GM23338 (cell line): ENCODE measurements around the gene SLC6A11. TPM values are rescaled to one million over a fixed set of nuclear protein-coding genes. Genes with fewer than 3 reads are reported as not detected.

Source experiments
- ATAC-seq: fragments of 200-7000 bp; cut with Tn5 transposase; 3 replicates; pipeline ENCODE4 v1.9.1; 2020
- DNase-seq: peaks from one replicate; pipeline ENCODE4 v3.0.0-alpha.2; 2015; ENCODE audit warnings: low spot score
- H2AFZ ChIP-seq: fragments of 200-600 bp; sonication (generic); 2 replicates; pipeline ENCODE4 v1.8.0; 2016; ENCODE audit warnings: antibody characterized with exemption, mild to moderate bottlenecking, moderate library complexity
- H3F3A ChIP-seq: fragments of 200-600 bp; sonication (generic); replicated peaks from 2 replicates; pipeline ENCODE4 v1.8.0; 2017; ENCODE audit warnings: antibody characterized with exemption, mixed run types, low read depth
- H3K27ac ChIP-seq: fragments of 200-600 bp; sonication (generic); 2 replicates; pipeline ENCODE4 v1.6.1; 2016; ENCODE audit warnings: low read depth
- H3K27me3 ChIP-seq: fragments of 200-600 bp; sonication (generic); 2 replicates; pipeline ENCODE4 v1.8.0; 2016; ENCODE audit warnings: mild to moderate bottlenecking, mixed run types, moderate library complexity; ENCODE audit not compliant: insufficient read depth
- H3K36me3 ChIP-seq: fragments of 200-600 bp; sonication (generic); 2 replicates; pipeline ENCODE4 v1.8.0; 2016; ENCODE audit warnings: mild to moderate bottlenecking; ENCODE audit not compliant: insufficient read depth
- H3K4me1 ChIP-seq: fragments of 200-600 bp; sonication (generic); 2 replicates; pipeline ENCODE4 v1.8.0; 2016; ENCODE audit warnings: mild to moderate bottlenecking, moderate library complexity; ENCODE audit not compliant: insufficient read depth
- H3K4me2 ChIP-seq: fragments of 200-600 bp; sonication (generic); 2 replicates; pipeline ENCODE4 v1.7.1; 2017; ENCODE audit warnings: mixed run types
- H3K4me3 ChIP-seq: fragments of 200-600 bp; sonication (generic); 2 replicates; pipeline ENCODE4 v1.6.1; 2016; ENCODE audit warnings: mixed run types
- H3K79me2 ChIP-seq: fragments of 200-600 bp; sonication (generic); replicated peaks from 2 replicates; pipeline ENCODE4 v1.8.0; 2017; ENCODE audit warnings: mild to moderate bottlenecking; ENCODE audit not compliant: insufficient read depth
- H3K9me2 ChIP-seq: fragments of 200-600 bp; sonication (generic); 2 replicates; pipeline ENCODE4 v1.8.0; 2017; ENCODE audit not compliant: insufficient read depth
- H4K20me1 ChIP-seq: fragments of 200-600 bp; sonication (generic); replicated peaks from 2 replicates; pipeline ENCODE4 v1.8.0; 2017; ENCODE audit warnings: mild to moderate bottlenecking; ENCODE audit not compliant: insufficient read depth
- H3K27ac Mint-ChIP-seq: 2 replicates; pipeline ENCODE4 v1.8.0; 2020; ENCODE audit warnings: inconsistent platforms, mild to moderate bottlenecking, moderate library complexity, mixed read lengths
- H3K27me3 Mint-ChIP-seq: 3 replicates; pipeline ENCODE4 v1.8.0; 2022; ENCODE audit warnings: low read depth, mild to moderate bottlenecking, moderate library complexity, mixed read lengths, inconsistent platforms; ENCODE audit not compliant: insufficient read depth, poor library complexity
- H3K36me3 Mint-ChIP-seq: 3 replicates; pipeline ENCODE4 v1.8.0; 2021; ENCODE audit warnings: low read depth, mild to moderate bottlenecking, inconsistent platforms, moderate library complexity, mixed read lengths
- H3K4me1 Mint-ChIP-seq: 3 replicates; pipeline ENCODE4 v1.8.0; 2020; ENCODE audit warnings: mild to moderate bottlenecking, inconsistent platforms, mixed read lengths
- H3K4me3 Mint-ChIP-seq: 3 replicates; pipeline ENCODE4 v1.8.0; 2021; ENCODE audit warnings: moderate library complexity, mild to moderate bottlenecking, inconsistent platforms, mixed read lengths
- H3K9me3 Mint-ChIP-seq: 3 replicates; pipeline ENCODE4 v1.8.0; 2020; ENCODE audit warnings: moderate library complexity, mild to moderate bottlenecking, inconsistent platforms, mixed read lengths
- CREB1 ChIP-seq: fragments of 250-450 bp; sonication (Bioruptor Pico); IDR thresholded peaks from 2 replicates; pipeline ENCODE4 v1.5.0; 2020; ENCODE audit warnings: low read depth, mild to moderate bottlenecking, moderate library complexity
- EZH2 ChIP-seq: fragments of 200-600 bp; sonication (generic); IDR thresholded peaks from one replicate; pipeline ENCODE4 v1.8.0; 2017; ENCODE audit warnings: antibody characterized with exemption, mild to moderate bottlenecking, low read depth; ENCODE audit not compliant: unreplicated experiment
- EZH2phosphoT487 ChIP-seq: fragments of 200-600 bp; sonication (generic); IDR thresholded peaks from one replicate; pipeline ENCODE4 v1.8.1; 2018; ENCODE audit warnings: antibody characterized with exemption; ENCODE audit not compliant: unreplicated experiment
- JUNB ChIP-seq: IDR thresholded peaks from one replicate; pipeline ENCODE4 v1.6.1; 2016; ENCODE audit warnings: antibody characterized with exemption; ENCODE audit not compliant: unreplicated experiment
- NANOG ChIP-seq: IDR thresholded peaks from 2 replicates; pipeline ENCODE4 v1.6.1; 2016; ENCODE audit warnings: antibody characterized with exemption, borderline replicate concordance
- POLR2AphosphoS5 ChIP-seq: IDR thresholded peaks from 2 replicates; pipeline ENCODE4 v1.6.1; 2016; ENCODE audit warnings: antibody characterized with exemption, low read depth
- STAT1 ChIP-seq: IDR thresholded peaks from one replicate; pipeline ENCODE4 v1.6.1; 2016; ENCODE audit warnings: antibody characterized with exemption; ENCODE audit not compliant: unreplicated experiment
- ZNF114 ChIP-seq: fragments of 250-450 bp; sonication (Bioruptor Pico); IDR thresholded peaks from 2 replicates; pipeline ENCODE4 v1.5.0; 2020; ENCODE audit warnings: mild to moderate bottlenecking, moderate library complexity
- ZNF331 ChIP-seq: fragments of 250-450 bp; sonication (Bioruptor Pico); IDR thresholded peaks from 2 replicates; pipeline ENCODE4 v1.5.0; 2020; ENCODE audit warnings: low read depth, mild to moderate bottlenecking, moderate library complexity
- polyA plus RNA-seq: library from polyadenylated mRNA; unstranded; fragments of >200 nt; fragmentation: Nextera tagmentation; extraction: Ambion mirVana; gene quantifications from 2 replicates; pipeline ENCODE4 v1.2.1, GENCODE V29; 2016
- total RNA-seq: library from RNA; depleted of rRNA; stranded (reverse); fragments of >200 nt; shearing (Covaris generic); gene quantifications from 2 replicates; pipeline ENCODE4 v1.2.3, GENCODE V29; 2014
- TF ChIP-seq, protein P1 (sequence below): fragments of 250-450 bp; sonication (Bioruptor Pico); IDR thresholded peaks from 2 replicates; pipeline ENCODE4 v1.5.0; 2020; ENCODE audit warnings: mild to moderate bottlenecking, moderate library complexity

Gene SLC6A11
- total and polyA plus RNA-seq, 2 experiments from 2014 or later = 0.47 to 1.1 TPM

DNA sequence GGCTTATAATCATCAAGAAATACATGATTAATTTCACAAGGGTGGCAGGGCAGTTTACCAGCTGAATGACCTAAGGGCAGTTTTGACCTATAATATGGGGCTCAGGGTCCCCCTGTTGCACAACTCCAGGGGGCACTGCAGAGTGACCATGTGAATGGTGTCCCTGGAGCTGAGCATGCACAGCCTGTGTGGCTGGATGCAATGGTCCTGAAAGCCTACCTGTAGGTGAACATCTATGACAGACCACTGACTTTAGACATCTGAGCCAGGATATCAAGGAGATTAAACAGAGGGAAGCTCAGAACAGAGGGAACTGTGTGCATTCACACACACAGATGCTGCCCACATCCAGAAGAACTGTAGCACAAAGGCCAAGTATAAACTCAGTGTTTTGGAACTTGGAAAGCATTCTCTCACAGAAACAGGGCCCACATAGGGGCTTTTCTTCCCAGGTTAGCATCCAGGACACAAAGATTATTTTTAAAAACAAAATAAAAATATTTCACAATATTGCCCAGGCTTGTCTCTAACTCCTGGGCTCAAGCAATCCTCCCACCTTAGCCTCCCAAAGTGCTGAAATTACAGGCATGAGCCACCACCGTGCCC lies 7.8 kb upstream of the SLC6A11 start (continued):
- TF ChIP-seq, protein P1, sequence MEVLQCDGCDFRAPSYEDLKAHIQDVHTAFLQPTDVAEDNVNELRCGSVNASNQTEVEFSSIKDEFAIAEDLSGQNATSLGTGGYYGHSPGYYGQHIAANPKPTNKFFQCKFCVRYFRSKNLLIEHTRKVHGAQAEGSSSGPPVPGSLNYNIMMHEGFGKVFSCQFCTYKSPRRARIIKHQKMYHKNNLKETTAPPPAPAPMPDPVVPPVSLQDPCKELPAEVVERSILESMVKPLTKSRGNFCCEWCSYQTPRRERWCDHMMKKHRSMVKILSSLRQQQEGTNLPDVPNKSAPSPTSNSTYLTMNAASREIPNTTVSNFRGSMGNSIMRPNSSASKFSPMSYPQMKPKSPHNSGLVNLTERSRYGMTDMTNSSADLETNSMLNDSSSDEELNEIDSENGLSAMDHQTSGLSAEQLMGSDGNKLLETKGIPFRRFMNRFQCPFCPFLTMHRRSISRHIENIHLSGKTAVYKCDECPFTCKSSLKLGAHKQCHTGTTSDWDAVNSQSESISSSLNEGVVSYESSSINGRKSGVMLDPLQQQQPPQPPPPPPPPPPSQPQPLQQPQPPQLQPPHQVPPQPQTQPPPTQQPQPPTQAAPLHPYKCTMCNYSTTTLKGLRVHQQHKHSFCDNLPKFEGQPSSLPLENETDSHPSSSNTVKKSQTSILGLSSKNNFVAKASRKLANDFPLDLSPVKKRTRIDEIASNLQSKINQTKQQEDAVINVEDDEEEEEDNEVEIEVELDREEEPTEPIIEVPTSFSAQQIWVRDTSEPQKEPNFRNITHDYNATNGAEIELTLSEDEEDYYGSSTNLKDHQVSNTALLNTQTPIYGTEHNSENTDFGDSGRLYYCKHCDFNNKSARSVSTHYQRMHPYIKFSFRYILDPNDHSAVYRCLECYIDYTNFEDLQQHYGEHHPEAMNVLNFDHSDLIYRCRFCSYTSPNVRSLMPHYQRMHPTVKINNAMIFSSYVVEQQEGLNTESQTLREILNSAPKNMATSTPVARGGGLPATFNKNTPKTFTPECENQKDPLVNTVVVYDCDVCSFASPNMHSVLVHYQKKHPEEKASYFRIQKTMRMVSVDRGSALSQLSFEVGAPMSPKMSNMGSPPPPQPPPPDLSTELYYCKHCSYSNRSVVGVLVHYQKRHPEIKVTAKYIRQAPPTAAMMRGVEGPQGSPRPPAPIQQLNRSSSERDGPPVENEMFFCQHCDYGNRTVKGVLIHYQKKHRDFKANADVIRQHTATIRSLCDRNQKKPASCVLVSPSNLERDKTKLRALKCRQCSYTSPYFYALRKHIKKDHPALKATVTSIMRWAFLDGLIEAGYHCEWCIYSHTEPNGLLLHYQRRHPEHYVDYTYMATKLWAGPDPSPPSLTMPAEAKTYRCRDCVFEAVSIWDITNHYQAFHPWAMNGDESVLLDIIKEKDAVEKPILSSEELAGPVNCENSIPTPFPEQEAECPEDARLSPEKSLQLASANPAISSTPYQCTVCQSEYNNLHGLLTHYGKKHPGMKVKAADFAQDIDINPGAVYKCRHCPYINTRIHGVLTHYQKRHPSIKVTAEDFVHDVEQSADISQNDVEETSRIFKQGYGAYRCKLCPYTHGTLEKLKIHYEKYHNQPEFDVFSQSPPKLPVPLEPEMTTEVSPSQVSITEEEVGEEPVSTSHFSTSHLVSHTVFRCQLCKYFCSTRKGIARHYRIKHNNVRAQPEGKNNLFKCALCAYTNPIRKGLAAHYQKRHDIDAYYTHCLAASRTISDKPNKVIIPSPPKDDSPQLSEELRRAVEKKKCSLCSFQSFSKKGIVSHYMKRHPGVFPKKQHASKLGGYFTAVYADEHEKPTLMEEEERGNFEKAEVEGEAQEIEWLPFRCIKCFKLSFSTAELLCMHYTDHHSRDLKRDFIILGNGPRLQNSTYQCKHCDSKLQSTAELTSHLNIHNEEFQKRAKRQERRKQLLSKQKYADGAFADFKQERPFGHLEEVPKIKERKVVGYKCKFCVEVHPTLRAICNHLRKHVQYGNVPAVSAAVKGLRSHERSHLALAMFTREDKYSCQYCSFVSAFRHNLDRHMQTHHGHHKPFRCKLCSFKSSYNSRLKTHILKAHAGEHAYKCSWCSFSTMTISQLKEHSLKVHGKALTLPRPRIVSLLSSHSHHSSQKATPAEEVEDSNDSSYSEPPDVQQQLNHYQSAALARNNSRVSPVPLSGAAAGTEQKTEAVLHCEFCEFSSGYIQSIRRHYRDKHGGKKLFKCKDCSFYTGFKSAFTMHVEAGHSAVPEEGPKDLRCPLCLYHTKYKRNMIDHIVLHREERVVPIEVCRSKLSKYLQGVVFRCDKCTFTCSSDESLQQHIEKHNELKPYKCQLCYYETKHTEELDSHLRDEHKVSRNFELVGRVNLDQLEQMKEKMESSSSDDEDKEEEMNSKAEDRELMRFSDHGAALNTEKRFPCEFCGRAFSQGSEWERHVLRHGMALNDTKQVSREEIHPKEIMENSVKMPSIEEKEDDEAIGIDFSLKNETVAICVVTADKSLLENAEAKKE = no peak
- TF ChIP-seq EZH2phosphoT487 (no peak), CREB1 (no peak), STAT1 (no peak), ZNF114 (CRISPR knock-in tag) (no peak)

DNA sequence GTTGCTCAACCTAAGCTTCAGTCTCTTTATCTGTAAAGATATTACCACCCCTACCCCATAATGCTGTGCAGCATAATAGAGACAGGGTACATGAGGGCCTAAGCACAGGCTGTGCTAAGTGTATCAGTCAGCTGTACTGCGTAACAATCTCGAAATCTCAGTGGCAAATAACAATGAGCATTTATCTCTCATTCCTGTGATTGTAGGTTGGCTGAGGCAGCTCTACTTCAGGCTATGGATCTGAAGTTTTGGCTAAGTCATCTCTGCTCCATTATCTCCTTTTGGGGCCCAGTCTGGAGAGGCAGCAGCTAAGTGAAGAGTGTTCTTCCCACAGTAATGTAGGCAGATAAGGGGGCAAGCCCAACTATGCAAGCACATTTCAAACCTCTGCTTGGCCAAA lies 7.1 kb upstream of the SLC6A11 start:
- Histone ChIP-seq H3K36me3 (no peaks in the 10 kb centered on the region), H3K9me2 (no peaks in the 10 kb centered on the region), H3F3A (no peaks in the 10 kb centered on the region), H4K20me1 (no peaks in the 10 kb centered on the region), H3K27me3 (no peaks in the 10 kb centered on the region), H2AFZ (no peak overlapping the region), H3K4me1 (no peaks in the 10 kb centered on the region), H3K79me2 (no peaks in the 10 kb centered on the region), H3K4me2 (no peak overlapping the region), H3K4me3 (no peak overlapping the region), H3K27ac (no peak overlapping the region)
- Mint-ChIP-seq H3K4me1 (no peaks in the 10 kb centered on the region), H3K4me3 (no peak overlapping the region), H3K27ac (no peak overlapping the region), H3K36me3 (no peaks in the 10 kb centered on the region), H3K9me3 (no peaks in the 10 kb centered on the region), H3K27me3 (peaks cover 9% of the 10 kb centered on the region)
- ATAC-seq (no peak), DNase-seq (no peak)
- TF ChIP-seq POLR2AphosphoS5 = no peak
- TF ChIP-seq NANOG = no peak
- TF ChIP-seq, protein P1 = no peak
- no peak for TF ChIP-seq JUNB
- no peak for TF ChIP-seq CREB1
- no peak for TF ChIP-seq EZH2phosphoT487
- TF ChIP-seq EZH2 = no peak
- TF ChIP-seq STAT1 = no peak
- no peak for TF ChIP-seq ZNF331 (CRISPR knock-in tag)
